ENCODE measurements around the gene MUCL3.

- TF ChIP-seq CTCF (IDR thresholded peaks at IDR 0.05; ENCODE audit: low read depth, low read length, poor library complexity, severe bottlenecking) (no peak), EZH2phosphoT487 (IDR thresholded peaks at IDR 0.05; ENCODE audit: borderline replicate concordance, low read length) (no peak)
These were observed 46.4 kb upstream of the MUCL3 start for GRCh38 chr6:30894381-30894780.

Data from DOHH2 (cell line).